Stimulated activated CD4-positive, alpha-beta T cell treated with anti-CD3 and anti-CD28 coated beads, Interleukin-4, amount 100 ng/mL, for 4 hours (primary cell): ENCODE measurements around the gene HBE1.
"Not testable (repeated sequence)": the region's sequence is repeated elsewhere in the genome, so short reads cannot be mapped to it uniquely, and the experiment has no call there.

Experiments
- DNase-seq, 2 experiments: peaks; one replicate each; pipeline ENCODE4 v3.0.0-alpha.2; 2020

HBE1 gene

GRCh38 chr11:5252192-5252918 is 17.4 kb downstream of the HBE1 start:
- DNase-seq, result no peak

GRCh38 chr11:5251746-5252145 is 18.0 kb downstream of the HBE1 start:
- DNase-seq, result no peak

GRCh38 chr11:5250543-5251204 is 19.1 kb downstream of the HBE1 start:
- no peak for DNase-seq

GRCh38 chr11:5249807-5250396 is 19.8 kb downstream of the HBE1 start, which contains the start of gene HBG1:
Gene HBG1, minus strand, starts transcription at chr11:5249857. Its CDS starts 53 bp downstream, at chr11:5249804.
- DNase-seq, result not testable (repeated sequence)

- DNase-seq, result not testable (repeated sequence)
Measured at GRCh38 chr11:5248498-5248897, 21.2 kb downstream of the HBE1 start.

- no peak for DNase-seq
Measured at GRCh38 chr11:5247472-5248192, 22.1 kb downstream of the HBE1 start.

- no peak for DNase-seq
Measured at GRCh38 chr11:5246772-5247471, 22.8 kb downstream of the HBE1 start.

- no peak for DNase-seq
Measured at GRCh38 chr11:5245155-5245554, 24.6 kb downstream of the HBE1 start.

- no peak for DNase-seq
Measured at GRCh38 chr11:5243816-5244180, 25.9 kb downstream of the HBE1 start.

- no peak for DNase-seq
Measured at GRCh38 chr11:5242933-5243815, 26.6 kb downstream of the HBE1 start.

- no peak for DNase-seq
Measured at GRCh38 chr11:5242208-5242607, 27.5 kb downstream of the HBE1 start.

GRCh38 chr11:5241458-5241857 is 28.3 kb downstream of the HBE1 start:
- DNase-seq, result no peak

GRCh38 chr11:5240458-5240857 is 29.3 kb downstream of the HBE1 start:
- DNase-seq, result no peak

- DNase-seq, result no peak
Measured at GRCh38 chr11:5240056-5240455, 29.7 kb downstream of the HBE1 start.

GRCh38 chr11:5239046-5239445 is 30.7 kb downstream of the HBE1 start:
- DNase-seq, result no peak

GRCh38 chr11:5238486-5238885 is 31.3 kb downstream of the HBE1 start:
- no peak for DNase-seq

GRCh38 chr11:5237420-5237819 is 32.3 kb downstream of the HBE1 start:
- no peak for DNase-seq

- DNase-seq, result no peak
Measured at GRCh38 chr11:5235364-5236095, 34.2 kb downstream of the HBE1 start.

- no peak for DNase-seq
Measured at GRCh38 chr11:5234381-5234834, 35.3 kb downstream of the HBE1 start, which contains the start of gene HBD. Gene HBD, minus strand, starts transcription at chr11:5234483. Its CDS starts 50 bp downstream, at chr11:5234433.

- no peak for DNase-seq
Measured at GRCh38 chr11:5233307-5233706, 36.4 kb downstream of the HBE1 start.

GRCh38 chr11:5232821-5233220 is 36.9 kb downstream of the HBE1 start:
- no peak for DNase-seq
